ENCODE results near the gene FAIM2. TPM values are rescaled to one million over a fixed set of nuclear protein-coding genes. Genes with fewer than 3 reads are reported as not detected.

FAIM2 gene
- polyA plus RNA-seq, 1 donor from 2014 or later: 5.3 TPM

GRCh38 chr12:49901026-49901425, 2.7 kb downstream of the FAIM2 start:
- no peaks in the 10 kb centered on the region for H3K79me2 ChIP-seq (replicated peaks; ENCODE audit: insufficient read depth, low read length)
- no peak overlapping the region for H3K4me2 ChIP-seq (ENCODE audit: low read length)
- no peaks in the 10 kb centered on the region for H3F3A ChIP-seq (ENCODE audit: insufficient read depth, low read length, poor library complexity, severe bottlenecking)
- H3K9ac ChIP-seq (ENCODE audit: low read length): no peak overlapping the region
- TF ChIP-seq EZH2 (IDR thresholded peaks at IDR 0.05; ENCODE audit: borderline replicate concordance, insufficient read depth, low read length, poor library complexity, severe bottlenecking): no peak
- no peaks in the 10 kb centered on the region for H4K20me1 ChIP-seq (ENCODE audit: insufficient read depth)
- no peak overlapping the region for H3K4me3 ChIP-seq (ENCODE audit: low read length)
- no peaks in the 10 kb centered on the region for H3K27me3 ChIP-seq (ENCODE audit: insufficient read depth, low read depth, low read length)
- no peaks in the 10 kb centered on the region for H3K9me3 ChIP-seq (ENCODE audit: low read length)
- no peaks in the 10 kb centered on the region for H3K36me3 ChIP-seq (ENCODE audit: insufficient read depth, low read length)
- no peak overlapping the region for H2AFZ ChIP-seq (ENCODE audit: low read depth, low read length)
- H3K9me2 ChIP-seq (ENCODE audit: insufficient read depth, low read length): no peaks in the 10 kb centered on the region
- no peak overlapping the region for H3K27ac ChIP-seq (ENCODE audit: low read length)

DNA sequence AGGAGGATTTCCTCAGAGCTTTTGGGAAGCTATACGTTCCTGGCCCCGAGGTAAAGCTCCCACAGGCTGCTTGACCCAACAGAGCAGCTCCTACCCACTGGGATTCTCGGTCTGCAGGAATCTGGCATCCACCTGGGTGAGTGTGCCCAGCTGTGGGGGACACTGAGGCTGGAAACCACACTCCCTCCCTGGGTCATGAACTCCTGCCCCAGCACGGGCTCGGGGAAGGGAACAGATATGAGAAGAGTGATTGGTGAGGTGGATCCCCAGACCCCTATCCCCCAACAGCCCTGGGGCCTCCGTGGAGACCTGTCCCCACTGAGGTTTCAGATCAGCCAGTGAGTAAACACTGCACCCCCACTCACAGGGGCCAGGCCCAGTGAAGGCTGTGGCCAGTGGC, 3.3 kb downstream of the FAIM2 start:
- Histone ChIP-seq H3K9me2 (ENCODE audit: insufficient read depth, low read length) (no peaks in the 10 kb centered on the region), H3F3A (ENCODE audit: insufficient read depth, low read length, poor library complexity, severe bottlenecking) (no peaks in the 10 kb centered on the region), H3K36me3 (ENCODE audit: insufficient read depth, low read length) (no peaks in the 10 kb centered on the region), H3K4me2 (ENCODE audit: low read length) (no peak overlapping the region), H2AFZ (ENCODE audit: low read depth, low read length) (no peak overlapping the region), H3K9ac (ENCODE audit: low read length) (no peak overlapping the region), H3K9me3 (ENCODE audit: low read length) (no peaks in the 10 kb centered on the region), H3K79me2 (replicated peaks; ENCODE audit: insufficient read depth, low read length) (no peaks in the 10 kb centered on the region), H3K27ac (ENCODE audit: low read length) (no peak overlapping the region), H3K4me3 (ENCODE audit: low read length) (no peak overlapping the region), H3K27me3 (ENCODE audit: insufficient read depth, low read depth, low read length) (no peaks in the 10 kb centered on the region), H4K20me1 (ENCODE audit: insufficient read depth) (no peaks in the 10 kb centered on the region)
- TF ChIP-seq EP300 (conservative IDR thresholded peaks at IDR 0.05; ENCODE audit: poor library complexity, severe bottlenecking) (no peak), TAF1 (IDR thresholded peaks at IDR 0.05; ENCODE audit: low read depth) (no peak), EZH2 (IDR thresholded peaks at IDR 0.05; ENCODE audit: borderline replicate concordance, insufficient read depth, low read length, poor library complexity, severe bottlenecking) (no peak), POLR2AphosphoS5 (IDR thresholded peaks at IDR 0.05) (no peak), MXI1 (conservative IDR thresholded peaks at IDR 0.05; ENCODE audit: poor library complexity, severe bottlenecking) (no peak), RAD21 (conservative IDR thresholded peaks at IDR 0.05) (no peak), CTCF (IDR thresholded peaks at IDR 0.05; ENCODE audit: poor library complexity, severe bottlenecking) (no peak), SMC3 (conservative IDR thresholded peaks at IDR 0.05; ENCODE audit: poor library complexity) (no peak)
- TF ChIP-seq, protein P1, sequence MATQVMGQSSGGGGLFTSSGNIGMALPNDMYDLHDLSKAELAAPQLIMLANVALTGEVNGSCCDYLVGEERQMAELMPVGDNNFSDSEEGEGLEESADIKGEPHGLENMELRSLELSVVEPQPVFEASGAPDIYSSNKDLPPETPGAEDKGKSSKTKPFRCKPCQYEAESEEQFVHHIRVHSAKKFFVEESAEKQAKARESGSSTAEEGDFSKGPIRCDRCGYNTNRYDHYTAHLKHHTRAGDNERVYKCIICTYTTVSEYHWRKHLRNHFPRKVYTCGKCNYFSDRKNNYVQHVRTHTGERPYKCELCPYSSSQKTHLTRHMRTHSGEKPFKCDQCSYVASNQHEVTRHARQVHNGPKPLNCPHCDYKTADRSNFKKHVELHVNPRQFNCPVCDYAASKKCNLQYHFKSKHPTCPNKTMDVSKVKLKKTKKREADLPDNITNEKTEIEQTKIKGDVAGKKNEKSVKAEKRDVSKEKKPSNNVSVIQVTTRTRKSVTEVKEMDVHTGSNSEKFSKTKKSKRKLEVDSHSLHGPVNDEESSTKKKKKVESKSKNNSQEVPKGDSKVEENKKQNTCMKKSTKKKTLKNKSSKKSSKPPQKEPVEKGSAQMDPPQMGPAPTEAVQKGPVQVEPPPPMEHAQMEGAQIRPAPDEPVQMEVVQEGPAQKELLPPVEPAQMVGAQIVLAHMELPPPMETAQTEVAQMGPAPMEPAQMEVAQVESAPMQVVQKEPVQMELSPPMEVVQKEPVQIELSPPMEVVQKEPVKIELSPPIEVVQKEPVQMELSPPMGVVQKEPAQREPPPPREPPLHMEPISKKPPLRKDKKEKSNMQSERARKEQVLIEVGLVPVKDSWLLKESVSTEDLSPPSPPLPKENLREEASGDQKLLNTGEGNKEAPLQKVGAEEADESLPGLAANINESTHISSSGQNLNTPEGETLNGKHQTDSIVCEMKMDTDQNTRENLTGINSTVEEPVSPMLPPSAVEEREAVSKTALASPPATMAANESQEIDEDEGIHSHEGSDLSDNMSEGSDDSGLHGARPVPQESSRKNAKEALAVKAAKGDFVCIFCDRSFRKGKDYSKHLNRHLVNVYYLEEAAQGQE (IDR thresholded peaks at IDR 0.05; ENCODE audit: borderline replicate concordance): no peak

DNA sequence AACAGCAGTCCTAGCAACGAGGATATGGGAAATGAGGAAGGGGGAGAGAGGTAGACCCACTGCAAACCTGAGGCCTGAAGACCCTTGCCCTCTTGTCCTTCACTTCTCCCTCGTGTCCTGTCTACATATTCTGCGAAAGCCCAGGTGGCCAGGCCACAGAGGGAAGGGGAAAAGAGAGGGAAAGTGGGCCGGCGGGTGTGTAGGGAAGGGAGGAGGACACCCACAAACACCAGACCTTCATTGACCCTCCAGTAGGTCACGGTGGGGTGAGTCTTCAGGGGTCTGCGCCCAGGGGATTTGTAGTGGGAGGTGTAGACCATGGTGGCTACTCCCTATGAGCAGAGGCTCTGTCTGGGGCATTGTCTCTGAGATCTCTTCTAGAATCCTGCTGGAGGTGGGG, 3.8 kb downstream of the FAIM2 start:
- no peak overlapping the region for H3K9ac ChIP-seq (ENCODE audit: low read length)
- H3K27me3 ChIP-seq (ENCODE audit: insufficient read depth, low read depth, low read length): no peaks in the 10 kb centered on the region
- H3K36me3 ChIP-seq (ENCODE audit: insufficient read depth, low read length): no peaks in the 10 kb centered on the region
- no peak overlapping the region for H2AFZ ChIP-seq (ENCODE audit: low read depth, low read length)
- H3K27ac ChIP-seq (ENCODE audit: low read length): no peak overlapping the region
- H3K79me2 ChIP-seq (replicated peaks; ENCODE audit: insufficient read depth, low read length): no peaks in the 10 kb centered on the region
- H3K9me3 ChIP-seq (ENCODE audit: low read length): no peaks in the 10 kb centered on the region
- no peaks in the 10 kb centered on the region for H3F3A ChIP-seq (ENCODE audit: insufficient read depth, low read length, poor library complexity, severe bottlenecking)
- no peak overlapping the region for H3K4me3 ChIP-seq (ENCODE audit: low read length)
- TF ChIP-seq, protein P1 (IDR thresholded peaks at IDR 0.05; ENCODE audit: borderline replicate concordance): no peak
- TF ChIP-seq SMC3 (conservative IDR thresholded peaks at IDR 0.05; ENCODE audit: poor library complexity) (no peak), EP300 (conservative IDR thresholded peaks at IDR 0.05; ENCODE audit: poor library complexity, severe bottlenecking) (no peak)
- H3K9me2 ChIP-seq (ENCODE audit: insufficient read depth, low read length): no peaks in the 10 kb centered on the region
- H3K4me2 ChIP-seq (ENCODE audit: low read length): no peak overlapping the region
- no peaks in the 10 kb centered on the region for H4K20me1 ChIP-seq (ENCODE audit: insufficient read depth)

Data from neural cell (in vitro differentiated cells).